ENCODE data around the gene FOXL2NB.

Gene FOXL2NB

DNA sequence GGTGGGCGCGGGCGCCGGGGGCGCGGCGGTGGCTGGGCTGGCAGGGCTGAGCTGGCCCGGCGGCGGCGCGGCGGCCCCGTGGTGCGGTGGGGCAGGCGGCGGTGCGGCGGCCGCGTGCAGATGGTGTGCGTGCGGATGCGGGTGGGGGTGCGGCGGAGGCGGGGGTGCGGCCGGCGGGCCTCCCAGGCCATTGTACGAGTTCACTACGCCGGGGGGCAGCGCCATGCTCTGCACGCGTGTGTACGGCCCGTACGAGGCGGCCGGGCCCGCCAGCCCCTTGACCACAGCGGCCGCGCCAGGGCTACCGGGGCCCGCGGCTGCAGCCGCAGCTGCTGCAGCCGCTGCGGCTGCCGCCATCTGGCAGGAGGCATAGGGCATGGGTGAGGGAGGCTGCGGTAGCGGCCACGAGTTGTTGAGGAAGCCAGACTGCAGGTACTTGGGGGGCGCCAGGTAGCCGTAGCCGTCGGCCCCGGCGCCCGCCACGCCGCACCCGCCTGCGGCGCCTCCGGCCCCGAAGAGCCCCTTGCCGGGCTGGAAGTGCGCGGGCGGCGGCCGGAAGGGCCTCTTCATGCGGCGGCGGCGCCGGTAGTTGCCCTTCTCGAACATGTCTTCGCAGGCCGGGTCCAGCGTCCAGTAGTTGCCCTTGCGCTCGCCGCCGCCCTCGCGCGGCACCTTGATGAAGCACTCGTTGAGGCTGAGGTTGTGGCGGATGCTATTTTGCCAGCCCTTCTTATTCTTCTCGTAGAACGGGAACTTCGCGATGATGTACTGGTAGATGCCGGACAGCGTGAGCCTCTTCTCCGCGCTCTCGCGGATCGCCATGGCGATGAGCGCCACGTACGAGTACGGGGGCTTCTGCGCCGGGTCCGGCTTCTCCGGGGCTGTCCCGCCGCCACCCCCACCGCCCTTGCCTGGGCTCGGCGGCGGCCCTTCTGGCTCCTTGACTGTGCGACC lies 1.0 kb upstream of the FOXL2NB start:
- no peak for DNase-seq (ENCODE audit: low read depth)

DNA sequence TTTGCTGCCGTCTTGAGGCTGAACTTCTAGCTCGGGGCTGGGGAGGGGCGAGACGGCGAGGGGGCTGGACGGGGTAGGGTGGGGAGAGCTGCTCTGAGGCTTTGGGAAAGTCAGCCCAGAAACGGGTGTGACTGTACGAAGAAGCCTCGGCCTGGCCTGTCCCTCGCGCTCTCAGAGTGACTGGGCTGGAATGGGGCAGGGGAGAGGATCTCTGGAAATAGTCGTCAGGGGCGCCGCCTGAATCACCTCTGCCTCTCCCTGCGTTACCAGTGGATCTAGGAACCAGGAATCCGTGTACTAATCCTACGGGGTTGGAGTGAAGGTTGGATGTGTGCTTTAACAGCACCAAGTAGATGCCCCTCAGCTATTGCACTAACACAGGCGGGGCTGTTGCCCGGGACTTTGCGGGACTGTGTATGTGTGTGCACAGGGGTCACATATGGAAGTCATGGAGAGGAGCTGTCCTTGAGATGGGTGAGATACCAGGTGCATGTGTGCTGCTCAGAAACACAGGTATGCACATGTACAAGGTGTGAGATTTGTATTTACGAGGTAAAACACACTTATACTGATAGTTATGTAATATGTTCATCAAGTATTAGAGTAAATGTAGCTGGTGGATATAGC lies 591 bp downstream of the FOXL2NB start:
- DNase-seq (ENCODE audit: low read depth), result no peak

DNA sequence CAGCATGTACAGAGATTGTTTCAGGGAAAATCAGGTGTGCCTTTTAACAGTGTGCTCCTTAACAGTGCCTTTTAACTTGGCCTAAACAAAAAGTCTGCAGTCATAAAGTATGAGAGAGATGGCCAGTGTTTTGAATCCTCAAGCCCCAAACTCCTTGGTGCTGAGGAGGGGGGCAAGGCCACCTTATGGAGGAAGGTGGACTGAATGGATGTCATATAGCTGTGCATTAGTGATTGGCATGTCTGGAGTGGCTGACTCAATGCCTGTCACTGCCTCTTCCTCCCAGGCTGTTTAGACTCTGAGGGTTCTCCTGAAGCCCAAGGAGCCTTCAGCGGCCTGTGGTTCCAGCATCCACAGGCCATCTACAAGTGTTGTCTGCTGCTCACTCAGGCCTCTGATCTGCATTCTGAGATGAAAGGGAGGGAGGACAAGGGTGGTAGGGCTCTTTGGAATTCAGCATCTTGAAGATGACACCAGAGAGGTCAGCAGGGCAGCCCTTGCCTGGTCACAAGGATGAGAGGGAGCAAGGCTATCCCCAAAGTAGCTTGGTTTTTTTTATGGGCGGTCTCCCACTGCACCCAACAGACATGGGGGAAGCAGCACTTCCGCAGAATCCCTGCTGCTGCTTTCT lies 1.5 kb downstream of the FOXL2NB start:
- no peak for DNase-seq (ENCODE audit: low read depth)

DNA sequence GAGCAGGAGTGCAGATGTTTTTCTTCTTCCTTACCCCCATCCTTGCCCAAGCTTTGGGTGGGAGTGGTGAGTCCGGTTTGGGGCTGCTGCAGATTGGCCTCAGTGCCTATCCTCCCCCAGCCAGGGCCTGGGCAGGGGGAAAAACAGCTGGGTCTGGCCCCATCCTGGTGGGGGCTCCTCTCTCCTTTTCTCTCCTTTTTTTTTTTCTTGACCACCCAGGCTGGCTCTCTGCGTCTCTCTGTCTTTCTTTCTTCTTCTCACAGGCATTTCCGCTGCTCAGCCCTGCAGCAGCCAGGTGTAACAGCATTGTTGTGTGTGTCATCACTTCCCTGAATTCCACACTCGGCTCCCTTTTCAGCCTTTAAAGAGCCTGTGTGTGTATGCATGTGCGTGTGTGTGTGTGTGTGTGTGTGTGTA lies 2.0 kb downstream of the FOXL2NB start:
- no peak for DNase-seq (ENCODE audit: low read depth)

DNA sequence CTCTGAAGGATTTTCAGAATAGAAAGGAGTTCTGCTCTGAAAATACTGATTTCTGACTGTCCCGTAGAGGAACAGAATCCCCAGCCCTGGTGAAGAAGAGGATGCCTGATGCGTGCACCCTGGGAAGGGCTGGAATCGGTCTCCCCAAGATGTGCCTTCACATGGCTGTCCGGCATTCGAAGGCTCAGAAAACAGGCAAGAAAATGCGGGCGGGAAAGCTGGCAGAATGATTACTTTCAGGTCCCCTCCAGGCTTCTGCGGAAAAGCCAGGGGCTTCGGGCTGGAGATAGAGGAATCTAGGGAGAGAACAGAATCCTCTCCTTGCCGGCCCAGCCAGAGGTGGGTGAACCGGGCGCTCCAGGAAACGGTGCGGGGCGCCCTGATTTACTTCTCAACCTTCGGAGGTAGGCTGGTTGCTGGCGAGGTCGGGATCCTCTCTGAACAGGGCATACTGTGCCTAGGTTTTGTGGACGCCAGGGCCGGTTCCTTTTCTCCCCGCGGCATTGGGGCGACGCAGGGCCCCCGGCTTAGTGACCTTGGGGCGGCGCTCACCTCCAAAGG lies 2.5 kb downstream of the FOXL2NB start:
- DNase-seq (ENCODE audit: low read depth), result no peak

DNA sequence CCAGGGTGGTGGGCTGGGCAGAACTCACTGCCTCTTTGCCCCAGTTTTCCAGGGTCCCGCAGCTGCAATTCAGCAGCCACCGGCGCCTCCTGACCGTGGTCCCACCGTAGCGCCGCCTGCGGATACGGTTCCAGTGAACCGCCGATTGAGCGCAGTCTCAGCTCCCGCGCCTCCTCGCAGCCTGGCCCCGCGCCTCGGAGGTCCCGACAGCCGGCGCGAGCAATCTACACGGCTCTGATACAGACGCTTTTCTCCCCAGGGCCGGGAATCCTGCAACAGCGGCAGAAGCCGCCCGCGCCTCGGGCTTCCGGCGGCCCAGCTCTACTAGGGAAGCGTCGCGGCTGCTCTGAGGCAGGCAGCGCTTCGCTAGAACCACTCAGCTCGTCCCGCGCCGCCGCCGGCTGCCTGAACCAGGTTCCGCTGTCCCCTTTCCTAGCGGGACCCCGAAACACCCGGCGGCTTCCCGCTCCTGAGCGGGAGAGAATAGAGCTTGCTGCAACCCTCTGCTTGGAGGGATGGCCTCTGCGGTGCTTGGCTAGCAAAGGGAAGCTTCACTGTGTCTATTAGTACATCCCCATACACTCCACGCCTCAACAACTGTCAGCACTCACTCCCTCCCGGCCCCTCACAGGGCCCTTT lies 3.1 kb downstream of the FOXL2NB start:
- DNase-seq (ENCODE audit: low read depth), result no peak

DNA sequence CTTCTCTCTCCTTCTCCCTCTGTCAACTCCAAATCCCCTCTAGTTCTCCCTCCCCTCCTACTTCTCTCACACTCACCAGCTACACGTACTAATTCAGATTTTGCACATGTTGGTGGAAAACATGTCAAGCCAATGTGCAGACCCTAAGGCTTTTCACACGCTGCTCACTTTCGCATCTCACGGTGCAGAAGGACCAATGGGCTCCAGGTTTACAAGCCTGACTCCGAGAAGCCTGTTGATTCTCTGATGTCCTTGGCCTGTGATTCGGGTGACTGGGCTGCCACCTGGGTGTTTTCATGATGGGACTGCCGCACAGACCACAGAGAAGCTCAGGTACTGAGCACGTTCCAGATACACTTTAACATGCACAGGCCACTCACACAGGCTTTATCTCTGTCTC lies 3.7 kb downstream of the FOXL2NB start:
- DNase-seq (ENCODE audit: low read depth), result no peak

DNA sequence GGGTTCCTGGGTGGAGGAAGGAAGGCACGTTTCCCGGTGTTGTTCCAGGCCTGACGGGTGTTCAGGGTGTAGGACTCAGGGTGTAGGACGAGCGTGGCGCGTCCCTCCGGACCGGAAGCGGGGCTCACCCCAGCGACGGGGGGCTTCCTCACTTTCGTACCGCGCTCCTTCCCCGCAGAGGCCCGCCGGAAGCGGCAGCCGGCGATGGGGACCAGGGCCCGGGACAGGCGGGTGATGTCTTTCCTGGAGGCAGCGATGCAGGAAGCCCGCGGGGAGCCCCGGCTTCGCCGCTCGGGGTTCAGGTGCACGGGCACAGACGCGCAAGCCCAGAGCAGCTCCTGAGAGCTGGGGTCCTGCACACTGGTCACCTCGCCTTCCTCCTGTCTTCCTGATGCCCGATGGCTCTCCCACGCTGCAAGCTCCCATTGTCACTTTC lies 13.4 kb downstream of the FOXL2NB start:
- no peak for DNase-seq (ENCODE audit: low read depth)

DNA sequence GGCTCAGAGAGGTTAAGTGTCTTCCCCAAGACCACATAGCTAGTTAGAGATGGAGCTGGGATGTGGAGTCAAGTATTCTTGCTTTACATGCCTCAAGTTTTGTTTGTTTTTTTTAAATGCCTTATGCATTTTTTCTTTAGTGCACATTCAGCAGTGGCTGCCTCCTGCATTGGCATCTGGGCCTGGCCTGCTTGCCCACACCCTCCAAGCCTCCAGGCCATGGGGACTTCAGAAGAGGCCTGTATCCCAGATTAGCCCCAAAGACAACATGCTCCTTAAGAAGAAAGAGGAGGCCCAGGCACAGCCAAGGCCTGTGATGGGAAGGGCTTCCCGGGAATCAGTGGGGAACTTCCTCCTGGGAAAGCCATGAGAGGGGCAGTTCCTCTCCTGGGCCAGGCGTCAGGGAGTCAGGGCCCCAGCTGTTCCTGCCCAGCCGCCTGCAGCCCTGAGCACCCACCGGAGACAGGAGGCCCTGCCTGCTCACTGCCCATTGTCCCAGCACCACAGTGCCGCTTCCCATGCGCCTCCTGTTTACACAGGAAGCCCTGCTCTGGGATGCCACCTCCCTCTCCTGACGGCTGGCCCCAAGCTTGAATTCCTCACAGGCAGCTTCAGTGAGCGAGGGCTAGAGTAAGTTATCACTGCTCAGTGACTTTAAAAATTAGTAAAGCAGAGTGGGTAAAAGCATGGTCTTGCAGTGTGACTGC lies 16.0 kb downstream of the FOXL2NB start:
- DNase-seq (ENCODE audit: low read depth), result no peak

DNA sequence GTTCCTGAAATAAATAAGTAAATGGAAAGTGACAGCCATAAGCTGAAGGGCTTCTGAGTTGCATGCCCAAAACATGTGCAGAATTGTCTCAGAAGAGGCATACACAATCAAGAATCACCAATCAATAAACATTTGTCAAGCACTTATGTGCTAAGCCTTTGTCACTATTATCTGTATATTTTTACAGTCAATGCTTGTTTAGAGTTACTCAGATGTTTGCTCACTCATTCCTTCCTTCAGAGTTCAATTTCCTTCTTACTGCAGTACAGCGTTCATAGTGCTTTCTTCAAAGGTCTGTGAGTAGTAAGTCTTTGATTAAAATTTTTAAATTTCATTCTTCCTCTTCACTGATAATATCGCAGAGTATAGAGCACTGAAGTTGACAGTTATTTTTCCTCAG lies 17.2 kb downstream of the FOXL2NB start:
- no peak for DNase-seq (ENCODE audit: low read depth)

DNA sequence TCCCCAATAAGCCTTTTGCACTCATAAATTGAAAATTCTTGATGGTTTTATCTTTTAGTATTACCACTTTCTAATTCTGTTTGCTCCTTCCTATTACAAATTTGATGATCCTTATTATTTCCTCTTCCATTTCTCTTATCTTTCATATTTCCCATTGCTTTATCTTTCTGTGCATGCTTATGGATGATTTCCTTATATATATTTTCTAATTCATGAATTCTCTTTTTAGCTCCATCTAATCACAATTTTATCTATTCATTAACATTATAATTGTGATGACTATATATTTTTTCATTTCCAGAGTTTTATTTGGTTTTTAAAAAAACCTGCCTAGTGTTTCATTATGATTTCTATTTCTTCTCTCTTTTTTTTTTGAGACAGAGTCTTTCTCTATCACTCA lies 17.9 kb downstream of the FOXL2NB start:
- no peak for DNase-seq (ENCODE audit: low read depth)

DNA sequence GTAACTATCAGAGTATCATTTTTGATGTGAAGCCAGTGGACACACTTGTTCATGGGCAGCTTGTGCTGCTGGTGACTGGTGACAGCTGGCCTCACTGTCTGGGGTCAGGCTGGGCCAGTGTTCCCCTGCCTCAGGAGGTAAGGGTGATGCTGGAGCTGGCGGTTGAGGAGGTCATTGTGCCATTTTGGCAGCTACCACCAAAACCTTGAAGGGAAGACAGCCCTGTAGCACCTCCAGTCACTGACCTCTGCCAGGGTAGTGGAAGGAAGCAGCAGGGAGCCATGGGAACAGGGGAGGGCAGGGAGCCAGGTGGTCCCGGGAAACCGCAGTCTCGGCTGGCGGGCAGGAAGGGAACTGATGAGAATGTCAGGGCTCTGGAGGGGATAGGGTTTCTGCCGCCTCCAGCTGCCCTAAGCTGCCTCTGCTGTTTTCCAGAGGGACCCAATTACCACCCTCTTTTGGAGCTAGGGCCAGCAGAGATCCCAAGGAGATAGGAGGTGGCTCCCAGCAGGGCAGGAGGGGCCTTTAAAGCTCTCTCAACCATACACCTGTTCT lies 24.8 kb downstream of the FOXL2NB start:
- no peak for DNase-seq (ENCODE audit: low read depth)

DNA sequence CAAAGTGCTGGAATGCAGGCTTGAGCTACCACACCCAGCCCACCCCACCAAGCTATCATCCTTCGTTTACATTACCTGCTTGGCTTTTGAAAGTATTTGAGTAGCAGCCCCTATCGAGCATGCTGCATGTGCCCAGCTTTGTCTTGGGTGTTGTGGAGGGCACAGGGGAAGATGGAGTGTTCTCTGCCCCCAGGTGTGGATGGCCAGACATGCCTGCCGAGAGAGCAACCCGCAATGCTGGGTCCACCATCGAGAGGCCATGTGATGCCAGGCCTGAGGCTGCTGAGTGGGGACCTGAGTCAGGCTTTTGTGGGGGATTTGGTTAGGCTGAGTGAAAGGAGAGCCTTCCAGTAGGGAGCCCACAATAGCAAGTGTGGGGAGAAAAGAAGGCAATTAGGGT lies 25.9 kb downstream of the FOXL2NB start:
- DNase-seq (ENCODE audit: low read depth), result no peak

DNA sequence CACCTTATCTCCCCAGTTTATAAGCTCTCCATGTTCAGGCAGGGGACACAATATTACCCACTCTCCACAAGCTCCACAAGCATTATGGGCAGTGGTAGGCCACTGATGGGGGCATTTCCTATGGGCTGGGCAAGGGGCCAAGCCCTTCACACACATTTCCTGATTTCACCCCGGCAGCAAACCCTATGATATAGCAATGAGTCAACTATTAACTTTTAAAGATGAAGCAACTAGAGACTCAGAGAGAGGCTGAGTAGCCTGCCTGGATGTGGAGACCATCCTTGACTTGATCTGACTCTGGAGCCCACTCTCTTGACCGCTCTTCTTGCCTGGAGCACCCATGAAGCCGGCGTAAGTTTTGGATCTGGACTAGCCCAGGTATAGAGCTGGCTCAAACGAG lies 27.4 kb downstream of the FOXL2NB start:
- DNase-seq (ENCODE audit: low read depth), result no peak

DNA sequence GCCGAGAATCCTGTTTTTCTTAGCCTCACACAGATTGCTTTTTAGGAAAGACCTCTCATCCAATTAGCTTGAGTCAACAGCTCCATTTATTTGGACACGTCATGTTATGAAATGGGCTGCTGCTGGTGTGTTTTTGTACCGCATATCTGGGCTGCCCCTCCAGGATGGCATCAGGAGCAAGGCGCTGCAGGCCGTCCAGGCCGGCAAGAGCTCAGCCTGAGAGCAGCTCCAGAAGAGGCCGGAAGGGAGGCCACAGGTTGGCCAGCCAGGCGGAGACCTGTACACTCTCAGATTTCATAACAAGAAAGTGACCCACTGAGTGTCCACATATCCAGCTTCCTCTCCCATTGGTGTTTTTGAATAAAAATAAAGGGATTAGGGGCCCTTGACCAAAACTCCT lies 28.3 kb downstream of the FOXL2NB start:
- no peak for DNase-seq (ENCODE audit: low read depth)

DNA sequence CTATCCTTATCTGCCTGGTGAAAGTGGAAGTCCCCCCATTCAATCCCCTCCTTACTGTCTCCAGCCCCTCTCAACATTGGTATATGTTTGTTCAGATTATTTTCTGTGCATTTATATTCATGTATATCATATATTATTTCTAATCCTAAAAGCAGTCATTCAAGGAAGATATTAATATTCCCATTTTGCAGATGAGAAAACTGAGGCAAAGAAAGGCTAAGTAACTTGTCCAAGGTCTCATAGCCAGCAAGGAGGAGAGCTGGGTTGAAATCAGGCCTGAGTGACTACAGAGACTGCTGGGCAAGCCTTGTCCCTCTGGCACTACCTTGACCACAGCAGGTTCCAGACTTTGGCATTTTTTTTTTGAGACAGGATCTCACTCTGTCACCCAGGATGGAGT lies 29.0 kb downstream of the FOXL2NB start:
- DNase-seq (ENCODE audit: low read depth), result no peak

DNA sequence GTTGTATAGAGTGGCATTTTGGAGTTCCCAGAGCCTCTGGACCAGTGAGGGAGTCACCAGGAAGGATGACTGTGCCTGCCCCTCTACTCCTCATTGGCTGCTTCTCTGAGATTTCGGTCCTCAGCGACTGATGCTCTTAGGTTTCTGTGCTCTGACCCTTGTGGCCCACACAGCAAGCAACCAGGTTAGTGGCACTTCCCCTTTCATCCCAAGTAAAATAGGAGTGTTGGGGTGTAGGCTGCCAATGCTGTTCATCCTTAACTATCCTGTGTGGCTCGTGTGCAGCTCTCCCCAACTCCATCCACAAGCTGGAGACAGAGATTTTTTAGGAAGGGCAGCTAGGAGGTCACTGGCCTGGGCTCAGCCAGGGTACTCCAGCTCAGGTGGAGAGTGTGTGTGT lies 37.8 kb downstream of the FOXL2NB start:
- DNase-seq (ENCODE audit: low read depth), result no peak

DNA sequence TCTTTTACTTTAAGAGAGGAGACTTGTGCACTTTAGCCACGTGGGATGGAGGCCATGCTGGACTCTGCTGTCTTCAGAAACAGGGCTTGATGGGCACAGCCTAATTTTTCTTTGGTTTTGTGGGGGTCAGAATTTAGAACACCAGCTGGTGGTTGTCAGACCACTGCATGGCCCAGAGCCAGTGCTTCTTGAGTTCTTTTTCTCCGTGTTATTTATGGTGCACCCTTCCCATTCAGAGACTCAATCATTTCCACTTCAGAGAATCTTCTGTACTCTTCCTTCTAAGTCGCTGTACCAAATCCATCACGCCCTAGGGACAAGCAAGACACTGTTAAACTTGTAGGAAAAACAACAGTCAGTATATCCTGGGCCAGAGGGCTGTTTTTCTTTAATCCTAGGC lies 38.9 kb downstream of the FOXL2NB start:
- no peak for DNase-seq (ENCODE audit: low read depth)

DNA sequence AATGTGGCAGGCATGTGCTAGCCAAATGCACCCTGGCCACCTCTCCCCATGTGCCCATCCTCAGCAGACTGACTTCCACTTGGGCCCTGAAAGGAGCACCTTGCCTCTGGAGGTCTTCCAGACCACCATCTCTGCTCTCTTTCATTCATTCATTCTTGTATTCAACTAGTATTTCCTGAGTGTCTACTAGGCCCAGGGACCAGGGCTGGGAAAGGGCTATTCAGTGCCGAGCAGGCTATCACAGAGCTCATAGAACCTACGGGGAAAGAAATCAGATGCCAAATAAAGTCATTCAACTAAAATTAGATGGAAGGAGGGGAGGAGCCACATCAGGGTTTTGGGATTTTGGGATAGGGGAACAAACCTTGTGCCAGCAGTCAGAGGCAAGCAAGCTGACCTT lies 40.2 kb downstream of the FOXL2NB start:
- no peak for DNase-seq (ENCODE audit: low read depth)

DNA sequence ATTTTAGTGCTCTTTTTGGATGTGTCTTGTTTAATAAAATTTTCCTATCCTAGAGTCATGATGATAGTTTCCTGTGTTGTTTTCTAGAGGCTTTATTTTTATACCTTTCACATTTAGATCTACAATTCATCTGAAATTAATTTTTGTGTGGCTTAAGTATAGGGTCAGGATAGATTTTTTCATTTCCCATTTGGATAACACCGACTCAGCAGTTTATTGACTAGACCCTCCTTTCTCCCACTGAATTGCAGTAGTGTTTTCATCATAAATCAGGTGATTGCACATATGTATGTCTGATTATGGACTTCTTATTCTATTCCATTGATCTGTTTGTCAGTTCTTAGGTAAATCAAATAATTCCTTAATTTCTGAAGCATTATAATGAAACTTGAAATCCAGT lies 48.7 kb downstream of the FOXL2NB start:
- DNase-seq (ENCODE audit: low read depth), result no peak

Measured in stimulated activated CD4-positive, alpha-beta T cell treated with anti-CD3 and anti-CD28 coated beads, Interleukin-2, amount 100 ng/mL, for 4 hours (primary cell).